ENCODE data around the gene ZC3H18.

Gene ZC3H18

DNA sequence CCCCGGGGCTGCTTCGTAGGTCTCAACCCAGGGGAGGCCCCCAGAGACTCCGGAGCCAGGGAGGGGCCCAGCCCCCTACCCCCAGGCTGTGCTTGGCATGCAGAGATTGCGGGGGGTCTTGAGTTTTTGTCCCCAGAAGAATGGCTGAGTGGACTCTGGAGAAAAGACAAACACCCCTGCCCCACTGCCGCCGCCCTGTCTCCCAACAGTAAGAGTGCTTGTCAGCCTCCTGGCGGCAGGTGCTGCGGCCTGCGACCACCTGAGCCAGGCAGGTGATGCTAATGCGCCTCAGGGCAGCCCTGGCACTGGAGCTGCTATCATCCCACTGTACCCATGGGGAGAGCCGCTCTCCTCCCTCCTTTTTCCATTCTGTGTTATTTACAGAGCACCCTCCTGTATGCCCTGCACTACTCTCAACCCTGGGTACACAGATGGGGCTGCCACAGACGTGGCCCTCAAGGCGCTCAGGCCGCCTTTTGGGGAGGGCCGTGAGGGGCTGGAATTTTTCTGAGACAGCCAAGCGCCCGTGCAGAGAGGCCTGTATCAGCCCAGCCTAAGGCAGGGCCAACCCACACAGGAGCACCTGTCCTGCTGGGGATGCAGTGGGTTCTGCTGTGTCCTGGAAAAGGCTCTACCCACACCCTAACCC lies 65.6 kb downstream of the ZC3H18 start:
- H3K4me3 ChIP-seq (ENCODE audit: low read depth, low read length): no peak overlapping the region
- DNase-seq: no peak
- no peaks in the 10 kb centered on the region for H3K9me3 ChIP-seq
- peaks cover 21% of the 10 kb centered on the region for H3K27me3 ChIP-seq
- peaks cover 9% of the 10 kb centered on the region for H3K36me3 ChIP-seq
- H3K4me1 ChIP-seq: no peaks in the 10 kb centered on the region
- TF ChIP-seq, protein P1, sequence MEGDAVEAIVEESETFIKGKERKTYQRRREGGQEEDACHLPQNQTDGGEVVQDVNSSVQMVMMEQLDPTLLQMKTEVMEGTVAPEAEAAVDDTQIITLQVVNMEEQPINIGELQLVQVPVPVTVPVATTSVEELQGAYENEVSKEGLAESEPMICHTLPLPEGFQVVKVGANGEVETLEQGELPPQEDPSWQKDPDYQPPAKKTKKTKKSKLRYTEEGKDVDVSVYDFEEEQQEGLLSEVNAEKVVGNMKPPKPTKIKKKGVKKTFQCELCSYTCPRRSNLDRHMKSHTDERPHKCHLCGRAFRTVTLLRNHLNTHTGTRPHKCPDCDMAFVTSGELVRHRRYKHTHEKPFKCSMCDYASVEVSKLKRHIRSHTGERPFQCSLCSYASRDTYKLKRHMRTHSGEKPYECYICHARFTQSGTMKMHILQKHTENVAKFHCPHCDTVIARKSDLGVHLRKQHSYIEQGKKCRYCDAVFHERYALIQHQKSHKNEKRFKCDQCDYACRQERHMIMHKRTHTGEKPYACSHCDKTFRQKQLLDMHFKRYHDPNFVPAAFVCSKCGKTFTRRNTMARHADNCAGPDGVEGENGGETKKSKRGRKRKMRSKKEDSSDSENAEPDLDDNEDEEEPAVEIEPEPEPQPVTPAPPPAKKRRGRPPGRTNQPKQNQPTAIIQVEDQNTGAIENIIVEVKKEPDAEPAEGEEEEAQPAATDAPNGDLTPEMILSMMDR (IDR thresholded peaks at IDR 0.05; ENCODE audit: low read depth, low read length): no peak

- TF ChIP-seq, protein P1 (IDR thresholded peaks at IDR 0.05; ENCODE audit: low read depth, low read length): no peak
- Histone ChIP-seq H3K9me3 (no peaks in the 10 kb centered on the region), H3K4me3 (ENCODE audit: low read depth, low read length) (no peak overlapping the region), H3K4me1 (no peaks in the 10 kb centered on the region), H3K36me3 (peaks cover 3% of the 10 kb centered on the region), H3K27me3 (peaks cover 26% of the 10 kb centered on the region)
- DNase-seq: no peak
Measured at GRCh38 chr16:88636488-88637265, 66.5 kb downstream of the ZC3H18 start.

DNA sequence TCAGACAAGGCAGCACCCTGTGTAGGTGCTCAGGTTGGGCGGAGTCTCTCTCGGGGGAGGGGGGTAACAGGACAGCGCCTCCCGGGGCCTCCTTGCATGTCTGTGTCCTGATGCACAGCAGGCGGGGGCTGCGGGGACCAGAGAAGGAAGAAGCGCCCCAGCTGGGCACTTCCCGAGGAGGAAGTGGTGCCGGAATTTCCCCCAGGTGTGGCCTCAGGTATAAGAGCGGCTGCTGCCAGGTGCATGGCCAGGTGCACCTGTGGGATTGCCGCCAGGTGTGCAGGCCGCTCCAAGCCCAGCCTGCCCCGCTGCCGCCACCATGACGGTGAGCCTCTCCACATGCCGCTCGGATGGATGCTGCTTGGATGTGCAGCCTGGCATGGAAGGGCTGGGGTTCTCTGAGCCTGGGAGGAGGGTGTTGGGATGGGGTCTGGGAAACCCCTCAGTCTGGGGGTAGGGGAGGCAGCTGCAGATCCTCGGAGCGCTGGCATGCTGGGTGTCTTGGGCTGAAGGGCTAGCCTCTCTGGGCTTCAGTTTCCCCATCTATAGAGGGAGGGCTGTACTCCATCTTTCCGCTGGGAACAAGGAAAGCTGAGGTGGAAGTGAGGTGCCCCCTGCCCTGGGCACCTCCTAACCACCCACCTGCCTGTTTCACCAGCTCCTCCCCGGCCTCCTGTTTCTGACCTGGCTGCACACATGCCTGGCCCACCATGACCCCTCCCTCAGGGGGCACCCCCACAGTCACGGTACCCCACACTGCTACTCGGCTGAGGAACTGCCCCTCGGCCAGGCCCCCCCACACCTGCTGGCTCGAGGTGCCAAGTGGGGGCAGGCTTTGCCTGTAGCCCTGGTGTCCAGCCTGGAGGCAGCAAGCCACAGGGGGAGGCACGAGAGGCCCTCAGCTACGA lies 68.4 kb downstream of the ZC3H18 start, which contains the start of gene IL17C:
TSS of gene IL17C (plus strand) at position 250 of the 908 bp plus-strand sequence. CDS start at position 320, 70 bp downstream.
- peaks cover 26% of the 10 kb centered on the region for H3K27me3 ChIP-seq
- no peak within 1 kb of the TSS for H3K4me3 ChIP-seq (ENCODE audit: low read depth, low read length)
- no peaks in the 10 kb centered on the region for H3K36me3 ChIP-seq
- DNase-seq: no peak
- H3K9me3 ChIP-seq: no peaks in the 10 kb centered on the region
- TF ChIP-seq, protein P1 (IDR thresholded peaks at IDR 0.05; ENCODE audit: low read depth, low read length): no peak
- H3K4me1 ChIP-seq: no peaks in the 10 kb centered on the region

GRCh38 chr16:88639231-88640038 lies 69.2 kb downstream of the ZC3H18 start:
- Histone ChIP-seq H3K36me3 (no peaks in the 10 kb centered on the region), H3K4me3 (ENCODE audit: low read depth, low read length) (no peak overlapping the region), H3K4me1 (no peaks in the 10 kb centered on the region), H3K27me3 (peaks cover 26% of the 10 kb centered on the region), H3K9me3 (no peaks in the 10 kb centered on the region)
- TF ChIP-seq, protein P1 (IDR thresholded peaks at IDR 0.05; ENCODE audit: low read depth, low read length): no peak
- DNase-seq: no peak

- H3K27me3 ChIP-seq: peaks cover 26% of the 10 kb centered on the region
- no peaks in the 10 kb centered on the region for H3K4me1 ChIP-seq
- no peaks in the 10 kb centered on the region for H3K9me3 ChIP-seq
- DNase-seq: no peak
- TF ChIP-seq, protein P1 (IDR thresholded peaks at IDR 0.05; ENCODE audit: low read depth, low read length): no peak
- H3K4me3 ChIP-seq (ENCODE audit: low read depth, low read length): no peak overlapping the region
- H3K36me3 ChIP-seq: no peaks in the 10 kb centered on the region
Measured at GRCh38 chr16:88640039-88640495, 69.9 kb downstream of the ZC3H18 start.
